Measurements from ENCODE around the gene CMTM4. TPM values are rescaled to one million over a fixed set of nuclear protein-coding genes. Genes with fewer than 3 reads are reported as not detected.
"Not testable (repeated sequence)": the region's sequence is repeated elsewhere in the genome, so short reads cannot be mapped to it uniquely, and the experiment has no call there.

The CMTM4 gene
- total RNA-seq, 1 donor from 2014 or later, result 17.8 TPM

GRCh38 chr16:66585481-66586239, 110.9 kb downstream of the CMTM4 start:
- peak; percentile 38 for ATAC-seq
- intact Hi-C loops (cut with DNase I), result no loop called here
- DNase-seq (ENCODE audit: low spot score), result no peak

- intact Hi-C loops (cut with DNase I), result no loop called here
- no peak for DNase-seq (ENCODE audit: low spot score)
- peak; percentile 34 for ATAC-seq
Measured at GRCh38 chr16:66581246-66581952, 115.1 kb downstream of the CMTM4 start.

- ATAC-seq (peak; percentile 73), DNase-seq (ENCODE audit: low spot score) (no peak)
- intact Hi-C loops (cut with DNase I), result no loop called here
Measured at GRCh38 chr16:66580605-66581209, 115.8 kb downstream of the CMTM4 start.

- DNase-seq (ENCODE audit: low spot score) (no peak), ATAC-seq (no peak)
- intact Hi-C loops (cut with DNase I), result no loop called here
Measured at GRCh38 chr16:66578651-66579531, 117.7 kb downstream of the CMTM4 start, which contains the start of gene CMTM2. Gene CMTM2 (plus strand): TSS chr16:66579463. CDS start chr16:66579608, 145 bp downstream.

- ATAC-seq, result peak; percentile 31
- intact Hi-C loops (cut with DNase I), result no loop called here
- no peak for DNase-seq (ENCODE audit: low spot score)
Measured at GRCh38 chr16:66576296-66576695, 120.2 kb downstream of the CMTM4 start.

- ATAC-seq (no peak), DNase-seq (ENCODE audit: low spot score) (no peak)
- intact Hi-C loops (cut with DNase I), result no loop called here
Measured at GRCh38 chr16:66575060-66575459, 121.5 kb downstream of the CMTM4 start.

- no peak for ATAC-seq
- DNase-seq (ENCODE audit: low spot score), result no peak
Measured at GRCh38 chr16:66574531-66574930, 122.0 kb downstream of the CMTM4 start.

GRCh38 chr16:66574081-66574480, 122.5 kb downstream of the CMTM4 start:
- no peak for ATAC-seq
- intact Hi-C loops (cut with DNase I), result no loop called here

More at GRCh38 chr16:66574531-66574930, 122.0 kb downstream of the CMTM4 start:
- intact Hi-C loops (cut with DNase I), result no loop called here

GRCh38 chr16:66572356-66572755, 124.2 kb downstream of the CMTM4 start:
- no peak for ATAC-seq
- no peak for DNase-seq (ENCODE audit: low spot score)
- intact Hi-C loops (cut with DNase I), result no loop called here

More at GRCh38 chr16:66574081-66574480, 122.5 kb downstream of the CMTM4 start:
- no peak for DNase-seq (ENCODE audit: low spot score)

- ATAC-seq (peak; percentile 44), DNase-seq (ENCODE audit: low spot score) (no peak)
- intact Hi-C loops (cut with DNase I), result no loop called here
Measured at GRCh38 chr16:66569827-66570405, 126.6 kb downstream of the CMTM4 start.

GRCh38 chr16:66569131-66569530, 127.4 kb downstream of the CMTM4 start:
- no peak for DNase-seq (ENCODE audit: low spot score)
- intact Hi-C loops (cut with DNase I), result no loop called here
- no peak for ATAC-seq

GRCh38 chr16:66568355-66568754, 128.2 kb downstream of the CMTM4 start:
- ATAC-seq (no peak), DNase-seq (ENCODE audit: low spot score) (no peak)
- intact Hi-C loops (cut with DNase I), result no loop called here

- intact Hi-C loops (cut with DNase I); ATAC-seq; DNase-seq (ENCODE audit: low spot score): not testable (repeated sequence)
Measured at GRCh38 chr16:66567270-66567669, 129.3 kb downstream of the CMTM4 start.

- ATAC-seq (peak; percentile 36), DNase-seq (ENCODE audit: low spot score) (no peak)
- intact Hi-C loops (cut with DNase I), result no loop called here
Measured at GRCh38 chr16:66566051-66566901, 130.3 kb downstream of the CMTM4 start, which contains the start of gene CMTM1. Gene CMTM1 (plus strand): TSS chr16:66566439. CDS start chr16:66566514, 75 bp downstream.
